Stimulated activated naive CD4-positive, alpha-beta T cell treated with Interleukin-2 at 50 U/mL for 16 hours (primary cell): Measurements from ENCODE around the gene DFFB.

Experiments used
- DNase-seq: peaks from one replicate; lab custom pipeline; 2025; lab: John Stamatoyannopoulos, UW

Gene DFFB

GRCh38 chr1:3874736-3875135 is 17.5 kb downstream of the DFFB start:
- DNase-seq = no peak

- DNase-seq = no peak
These were observed 19.4 kb downstream of the DFFB start for GRCh38 chr1:3876716-3877115.

GRCh38 chr1:3879099-3879498 is 21.8 kb downstream of the DFFB start:
- no peak for DNase-seq

- DNase-seq = no peak
These were observed 22.6 kb downstream of the DFFB start for GRCh38 chr1:3879787-3880428.

- DNase-seq = no peak
These were observed 23.3 kb downstream of the DFFB start for GRCh38 chr1:3880429-3881192.

- no peak for DNase-seq
These were observed 23.9 kb downstream of the DFFB start for GRCh38 chr1:3881193-3881480.

- no peak for DNase-seq
These were observed 26.1 kb downstream of the DFFB start for GRCh38 chr1:3883194-3883925.

GRCh38 chr1:3884966-3885365 is 27.7 kb downstream of the DFFB start:
- DNase-seq = no peak

GRCh38 chr1:3885611-3886010 is 28.3 kb downstream of the DFFB start:
- no peak for DNase-seq

GRCh38 chr1:3886106-3886670 is 28.9 kb downstream of the DFFB start:
- DNase-seq = no peak

GRCh38 chr1:3886691-3887090 is 29.4 kb downstream of the DFFB start:
- DNase-seq = no peak

- no peak for DNase-seq
These were observed 31.0 kb downstream of the DFFB start for GRCh38 chr1:3888301-3888700.

- DNase-seq = peak; percentile 21
These were observed 32.7 kb downstream of the DFFB start for GRCh38 chr1:3889936-3890335.

GRCh38 chr1:3890389-3891328 is 33.4 kb downstream of the DFFB start:
- DNase-seq = no peak

- no peak for DNase-seq
These were observed 34.1 kb downstream of the DFFB start for GRCh38 chr1:3891329-3891865.

GRCh38 chr1:3892748-3893147 is 35.5 kb downstream of the DFFB start:
- no peak for DNase-seq

GRCh38 chr1:3893190-3893589 is 35.9 kb downstream of the DFFB start:
- DNase-seq = no peak

- DNase-seq = no peak
These were observed 37.5 kb downstream of the DFFB start for GRCh38 chr1:3894626-3895278.

- DNase-seq = no peak
These were observed 38.1 kb downstream of the DFFB start for GRCh38 chr1:3895279-3895950.

- no peak for DNase-seq
These were observed 38.7 kb downstream of the DFFB start for GRCh38 chr1:3895951-3896325.
